Neural crest cell (in vitro differentiated cells): Measurements from ENCODE around the gene RNF32. TPM values are rescaled to one million over a fixed set of nuclear protein-coding genes. Genes with fewer than 3 reads are reported as not detected.

Experiments used
- DNase-seq: peaks from one replicate; pipeline ENCODE4 v3.0.0; 2021; ENCODE audit warnings: low read depth, mixed read lengths, low spot score
- H3K27ac Mint-ChIP-seq: one replicate; pipeline ENCODE4 v1.8.0; 2021; ENCODE audit warnings: mild to moderate bottlenecking, mixed read lengths; ENCODE audit not compliant: unreplicated experiment
- H3K27me3 Mint-ChIP-seq: 2 replicates; pipeline ENCODE4 v1.8.0; 2021; ENCODE audit warnings: low read depth, mild to moderate bottlenecking, mixed read lengths
- H3K36me3 Mint-ChIP-seq: 2 replicates; pipeline ENCODE4 v1.8.0; 2021; ENCODE audit warnings: low read depth, mild to moderate bottlenecking, mixed read lengths
- H3K4me1 Mint-ChIP-seq: 2 replicates; pipeline ENCODE4 v1.8.0; 2021; ENCODE audit warnings: mixed read lengths
- H3K4me3 Mint-ChIP-seq: one replicate; pipeline ENCODE4 v1.8.0; 2021; ENCODE audit warnings: mild to moderate bottlenecking, mixed read lengths
- H3K9me3 Mint-ChIP-seq: 2 replicates; pipeline ENCODE4 v1.8.0; 2021; ENCODE audit warnings: mixed read lengths
- CTCF ChIP-seq: fragments of 200-600 bp; sonication (generic); conservative IDR thresholded peaks from 2 replicates; pipeline ENCODE4 v1.5.0; 2021; ENCODE audit warnings: antibody characterized with exemption, mild to moderate bottlenecking
- total RNA-seq: library from RNA; stranded (reverse); gene quantifications from 2 replicates; pipeline ENCODE4 v1.2.1, GENCODE V29; 2021

Gene RNF32
- total RNA-seq, 1 donor from 2014 or later, result 1.4 TPM

- H3K4me1 Mint-ChIP-seq, result peaks cover 15% of the 10 kb centered on the region
- H3K9me3 Mint-ChIP-seq, result no peaks in the 10 kb centered on the region
- no peak overlapping the region for H3K4me3 Mint-ChIP-seq
- H3K27ac Mint-ChIP-seq, result no peak overlapping the region
- DNase-seq, result no peak
- no peaks in the 10 kb centered on the region for H3K36me3 Mint-ChIP-seq
- peaks cover 3% of the 10 kb centered on the region for H3K27me3 Mint-ChIP-seq
- no peak for TF ChIP-seq CTCF
Observed at GRCh38 chr7:156610601-156611000, 30.0 kb upstream of the RNF32 start.

- no peaks in the 10 kb centered on the region for H3K9me3 Mint-ChIP-seq
- no peak for TF ChIP-seq CTCF
- H3K27me3 Mint-ChIP-seq, result peaks cover 9% of the 10 kb centered on the region
- H3K4me3 Mint-ChIP-seq, result no peak overlapping the region
- peaks cover 16% of the 10 kb centered on the region for H3K4me1 Mint-ChIP-seq
- H3K36me3 Mint-ChIP-seq, result no peaks in the 10 kb centered on the region
- no peak for DNase-seq
- H3K27ac Mint-ChIP-seq, result no peak overlapping the region
Observed at GRCh38 chr7:156611014-156612010, 29.3 kb upstream of the RNF32 start.

- no peak overlapping the region for H3K27ac Mint-ChIP-seq
- DNase-seq, result no peak
- peaks cover 20% of the 10 kb centered on the region for H3K27me3 Mint-ChIP-seq
- H3K4me3 Mint-ChIP-seq, result no peak overlapping the region
- H3K9me3 Mint-ChIP-seq, result no peaks in the 10 kb centered on the region
- H3K4me1 Mint-ChIP-seq, result peaks cover 23% of the 10 kb centered on the region
- TF ChIP-seq CTCF, result no peak
- no peaks in the 10 kb centered on the region for H3K36me3 Mint-ChIP-seq
Observed at GRCh38 chr7:156612930-156613329, 27.6 kb upstream of the RNF32 start.

GRCh38 chr7:156614434-156615264 lies 25.9 kb upstream of the RNF32 start:
- Mint-ChIP-seq H3K4me1 (peaks cover 23% of the 10 kb centered on the region), H3K36me3 (no peaks in the 10 kb centered on the region), H3K27ac (no peak overlapping the region), H3K4me3 (no peak overlapping the region), H3K9me3 (no peaks in the 10 kb centered on the region), H3K27me3 (peaks cover 20% of the 10 kb centered on the region)
- no peak for DNase-seq
- TF ChIP-seq CTCF, result no peak

GRCh38 chr7:156616269-156617202 lies 24.0 kb upstream of the RNF32 start:
- H3K4me1 Mint-ChIP-seq, result peaks cover 23% of the 10 kb centered on the region
- peak; percentile 27 for DNase-seq
- H3K4me3 Mint-ChIP-seq, result peak overlapping the region; percentile 67
- no peak overlapping the region for H3K27ac Mint-ChIP-seq
- H3K27me3 Mint-ChIP-seq, result peaks cover 20% of the 10 kb centered on the region
- H3K36me3 Mint-ChIP-seq, result peaks cover 5% of the 10 kb centered on the region
- peaks cover 6% of the 10 kb centered on the region for H3K9me3 Mint-ChIP-seq
- TF ChIP-seq CTCF, result no peak
